ENCODE results near the gene SERPINA5. TPM values are rescaled to one million over a fixed set of nuclear protein-coding genes. Genes with fewer than 3 reads are reported as not detected.
A peak's percentile ranks its signal among the peaks of the same experiment; 100 is the strongest.

Gene SERPINA5
- total and polyA plus RNA-seq, 2 of the 13 experiments (the other 11 are each of a cell fraction or from before 2014, with no cell fraction given): 449 to 498 TPM

DNA sequence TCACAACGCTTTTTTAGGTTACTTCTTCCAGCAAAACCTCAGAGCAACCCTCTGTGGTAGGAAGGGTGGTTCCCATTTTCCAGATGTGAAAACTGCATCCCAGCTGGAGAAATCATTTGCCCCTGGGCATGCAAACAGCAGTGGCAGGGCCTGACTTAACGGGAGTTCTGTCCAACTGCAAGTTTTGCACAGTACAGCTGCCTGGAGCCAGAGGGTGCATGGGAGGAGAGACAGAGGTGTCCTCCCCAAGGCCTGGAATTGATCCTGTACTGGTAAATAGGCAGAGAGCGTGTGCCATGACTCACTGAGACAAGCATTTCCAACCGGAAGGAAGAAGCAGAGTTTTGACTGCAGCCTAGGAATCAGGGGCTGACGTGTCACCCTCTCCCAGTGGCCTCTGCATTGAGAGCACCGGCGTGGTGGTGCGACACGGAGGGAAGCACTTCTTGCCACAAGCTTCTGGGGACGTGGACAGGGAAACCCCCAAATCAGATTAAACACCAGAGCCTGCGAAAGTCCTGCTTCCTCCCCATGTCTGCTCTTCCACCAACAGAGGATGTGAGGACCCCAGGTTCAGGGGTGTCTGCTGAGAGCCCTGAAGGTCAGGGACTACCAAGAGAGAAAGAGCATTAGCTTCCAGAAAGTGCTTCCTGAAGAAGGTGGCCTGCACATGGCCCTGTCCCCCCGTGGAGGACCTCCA, 39.0 kb upstream of the SERPINA5 start (continued):
- no peak for TF ChIP-seq NR2F1 (CRISPR knock-in tag; IDR thresholded peaks at IDR 0.05)
- TF ChIP-seq JARID2 (CRISPR knock-in tag; IDR thresholded peaks at IDR 0.05; ENCODE audit: insufficient replicate concordance): no peak
- no peak for TF ChIP-seq ZNF780A (CRISPR knock-in tag; IDR thresholded peaks at IDR 0.05)
- TF ChIP-seq SNAI1 (CRISPR knock-in tag; IDR thresholded peaks at IDR 0.05; ENCODE audit: borderline replicate concordance): no peak
- TF ChIP-seq PATZ1 (CRISPR knock-in tag; IDR thresholded peaks at IDR 0.05): no peak
- no peak for TF ChIP-seq ZNF773 (CRISPR knock-in tag; IDR thresholded peaks at IDR 0.05; ENCODE audit: borderline replicate concordance)
- 0 out of 2 replicates have a peak, but pooled peaks have one; percentile 22 for TF ChIP-seq ZNF335 (CRISPR knock-in tag; IDR thresholded peaks at IDR 0.05)
- TF ChIP-seq ZBTB38 (CRISPR knock-in tag; IDR thresholded peaks at IDR 0.05): peak; percentile 45
- TF ChIP-seq ZNF260 (CRISPR knock-in tag; IDR thresholded peaks at IDR 0.05; ENCODE audit: borderline replicate concordance, low read depth): no peak
- TF ChIP-seq, protein P1, sequence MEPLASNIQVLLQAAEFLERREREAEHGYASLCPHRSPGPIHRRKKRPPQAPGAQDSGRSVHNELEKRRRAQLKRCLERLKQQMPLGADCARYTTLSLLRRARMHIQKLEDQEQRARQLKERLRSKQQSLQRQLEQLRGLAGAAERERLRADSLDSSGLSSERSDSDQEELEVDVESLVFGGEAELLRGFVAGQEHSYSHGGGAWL (CRISPR knock-in tag; IDR thresholded peaks at IDR 0.05): no peak
- TF ChIP-seq HNRNPUL1 (IDR thresholded peaks at IDR 0.05; ENCODE audit: low read depth, low read length): no peak
- TF ChIP-seq, protein P2, sequence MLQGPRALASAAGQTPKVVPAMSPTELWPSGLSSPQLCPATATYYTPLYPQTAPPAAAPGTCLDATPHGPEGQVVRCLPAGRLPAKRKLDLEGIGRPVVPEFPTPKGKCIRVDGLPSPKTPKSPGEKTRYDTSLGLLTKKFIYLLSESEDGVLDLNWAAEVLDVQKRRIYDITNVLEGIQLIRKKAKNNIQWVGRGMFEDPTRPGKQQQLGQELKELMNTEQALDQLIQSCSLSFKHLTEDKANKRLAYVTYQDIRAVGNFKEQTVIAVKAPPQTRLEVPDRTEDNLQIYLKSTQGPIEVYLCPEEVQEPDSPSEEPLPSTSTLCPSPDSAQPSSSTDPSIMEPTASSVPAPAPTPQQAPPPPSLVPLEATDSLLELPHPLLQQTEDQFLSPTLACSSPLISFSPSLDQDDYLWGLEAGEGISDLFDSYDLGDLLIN (CRISPR knock-in tag; IDR thresholded peaks at IDR 0.05; ENCODE audit: borderline replicate concordance): no peak
- TF ChIP-seq RFX5 (IDR thresholded peaks at IDR 0.05; ENCODE audit: low read depth, low read length): no peak
- TF ChIP-seq, protein P3, sequence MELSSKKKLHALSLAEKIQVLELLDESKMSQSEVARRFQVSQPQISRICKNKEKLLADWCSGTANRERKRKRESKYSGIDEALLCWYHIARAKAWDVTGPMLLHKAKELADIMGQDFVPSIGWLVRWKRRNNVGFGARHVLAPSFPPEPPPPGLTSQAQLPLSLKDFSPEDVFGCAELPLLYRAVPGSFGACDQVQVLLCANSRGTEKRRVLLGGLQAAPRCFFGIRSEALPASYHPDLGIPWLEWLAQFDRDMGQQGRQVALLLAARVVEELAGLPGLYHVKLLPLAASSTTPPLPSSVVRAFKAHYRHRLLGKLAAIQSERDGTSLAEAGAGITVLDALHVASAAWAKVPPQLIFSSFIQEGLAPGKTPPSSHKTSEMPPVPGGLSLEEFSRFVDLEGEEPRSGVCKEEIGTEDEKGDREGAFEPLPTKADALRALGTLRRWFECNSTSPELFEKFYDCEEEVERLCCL (CRISPR knock-in tag; IDR thresholded peaks at IDR 0.05; ENCODE audit: borderline replicate concordance): no peak
- no peak for TF ChIP-seq ZNF598 (CRISPR knock-in tag; IDR thresholded peaks at IDR 0.05; ENCODE audit: borderline replicate concordance)
- TF ChIP-seq RORA (CRISPR knock-in tag; IDR thresholded peaks at IDR 0.05): no peak
- TF ChIP-seq, protein P4, sequence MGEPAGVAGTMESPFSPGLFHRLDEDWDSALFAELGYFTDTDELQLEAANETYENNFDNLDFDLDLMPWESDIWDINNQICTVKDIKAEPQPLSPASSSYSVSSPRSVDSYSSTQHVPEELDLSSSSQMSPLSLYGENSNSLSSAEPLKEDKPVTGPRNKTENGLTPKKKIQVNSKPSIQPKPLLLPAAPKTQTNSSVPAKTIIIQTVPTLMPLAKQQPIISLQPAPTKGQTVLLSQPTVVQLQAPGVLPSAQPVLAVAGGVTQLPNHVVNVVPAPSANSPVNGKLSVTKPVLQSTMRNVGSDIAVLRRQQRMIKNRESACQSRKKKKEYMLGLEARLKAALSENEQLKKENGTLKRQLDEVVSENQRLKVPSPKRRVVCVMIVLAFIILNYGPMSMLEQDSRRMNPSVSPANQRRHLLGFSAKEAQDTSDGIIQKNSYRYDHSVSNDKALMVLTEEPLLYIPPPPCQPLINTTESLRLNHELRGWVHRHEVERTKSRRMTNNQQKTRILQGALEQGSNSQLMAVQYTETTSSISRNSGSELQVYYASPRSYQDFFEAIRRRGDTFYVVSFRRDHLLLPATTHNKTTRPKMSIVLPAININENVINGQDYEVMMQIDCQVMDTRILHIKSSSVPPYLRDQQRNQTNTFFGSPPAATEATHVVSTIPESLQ (CRISPR knock-in tag; conservative IDR thresholded peaks at IDR 0.05): no peak
- no peak for TF ChIP-seq ARHGAP35 (CRISPR knock-in tag; IDR thresholded peaks at IDR 0.05; ENCODE audit: borderline replicate concordance)
